ENCODE results near the gene ARHGAP9. TPM values are rescaled to one million over a fixed set of nuclear protein-coding genes. Genes with fewer than 3 reads are reported as not detected.

Gene ARHGAP9
- total RNA-seq, 1 experiment from 2014 or later: 0.52 TPM

GRCh38 chr12:57431654-57432188 is 47.9 kb downstream of the ARHGAP9 start:
- Histone ChIP-seq H3K36me3 (ENCODE audit: insufficient read depth, low read length, poor library complexity, severe bottlenecking) (no peaks in the 10 kb centered on the region), H3K4me1 (ENCODE audit: insufficient read depth, low read length, poor library complexity, severe bottlenecking) (peaks cover 13% of the 10 kb centered on the region), H3K4me3 (ENCODE audit: low read depth, low read length, poor library complexity, severe bottlenecking) (peak overlapping the region; percentile 73), H3K27ac (ENCODE audit: low read depth, low read length, poor library complexity, severe bottlenecking) (peak overlapping the region; percentile 84), H3K27me3 (replicated peaks; ENCODE audit: insufficient read depth, low read depth, low read length, poor library complexity) (no peaks in the 10 kb centered on the region), H3K9me3 (ENCODE audit: low read depth, low read length, poor library complexity, severe bottlenecking) (no peaks in the 10 kb centered on the region)
- BruUV-seq (replicated peaks): no TSS peak
- no peak for TF ChIP-seq CTCF (conservative IDR thresholded peaks at IDR 0.05; ENCODE audit: low read depth, low read length)
- TF ChIP-seq EZH2 (IDR thresholded peaks at IDR 0.05; ENCODE audit: borderline replicate concordance, low read depth, low read length, poor library complexity, severe bottlenecking): no peak
- no peak for DNase-seq (ENCODE audit: low spot score)
- CTCF ChIA-PET: interaction anchor here (1.1 kb wide), 1 partner anchor 27 kb away, joined by 3 read pairs; no protein-coding TSS in a partner anchor
- POLR2A ChIA-PET (ENCODE audit: low non-redundant PET): no interaction called here
- intact Hi-C loops (cut with micrococcal nuclease; ENCODE audit: unreplicated experiment): no loop called here

DNA sequence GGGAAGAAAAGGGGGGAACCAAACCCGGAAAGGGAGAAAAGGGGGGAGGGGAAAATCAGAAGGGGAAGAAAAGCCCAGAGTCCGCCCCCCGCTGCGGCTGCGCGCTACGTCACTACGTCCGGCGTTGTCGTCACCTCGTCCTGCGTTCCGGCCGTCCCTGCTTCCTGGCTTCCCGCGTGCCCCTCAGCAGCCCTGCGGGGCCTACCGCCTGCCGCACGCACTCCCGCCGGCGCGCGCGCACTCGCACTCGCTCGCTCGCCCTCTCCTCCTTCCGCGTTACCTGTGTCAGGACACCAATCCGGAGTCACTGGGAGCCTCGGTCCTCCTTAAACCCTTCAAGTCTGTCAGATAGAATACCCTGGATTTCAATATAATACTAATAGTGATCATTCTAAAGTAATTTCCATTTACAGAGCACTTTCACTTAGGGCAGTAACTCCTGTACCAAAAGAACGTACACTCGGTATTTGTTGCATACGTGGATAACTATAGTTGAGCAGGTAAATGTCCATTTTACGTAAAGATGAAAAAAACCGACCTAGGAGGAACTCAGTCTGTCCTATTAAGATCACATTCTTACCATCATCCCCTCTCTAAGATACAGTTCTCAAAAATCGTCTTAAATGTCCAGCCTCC is 48.6 kb downstream of the ARHGAP9 start, which contains the start of gene R3HDM2:
TSS of gene R3HDM2 (minus strand) at position 113 of the 636 bp plus-strand sequence. CDS start 120,615 bp downstream, outside the sequence.
- TSS peak; percentile 94 for BruUV-seq (replicated peaks)

More for the DNA sequence above, 48.6 kb downstream of the ARHGAP9 start, which contains the start of gene R3HDM2:
- peaks cover 13% of the 10 kb centered on the region for H3K4me1 ChIP-seq (ENCODE audit: insufficient read depth, low read length, poor library complexity, severe bottlenecking)
- no peaks in the 10 kb centered on the region for H3K36me3 ChIP-seq (ENCODE audit: insufficient read depth, low read length, poor library complexity, severe bottlenecking)
- CTCF ChIA-PET: interaction anchor here (0.6 kb wide), 1 partner anchor 11 kb away, joined by 8 read pairs; no protein-coding TSS in a partner anchor
- peak within 1 kb of the TSS; percentile 73 for H3K4me3 ChIP-seq (ENCODE audit: low read depth, low read length, poor library complexity, severe bottlenecking)
- H3K27me3 ChIP-seq (replicated peaks; ENCODE audit: insufficient read depth, low read depth, low read length, poor library complexity): no peaks in the 10 kb centered on the region
- POLR2A ChIA-PET (ENCODE audit: low non-redundant PET): no interaction called here
- peak within 1 kb of the TSS; percentile 84 for H3K27ac ChIP-seq (ENCODE audit: low read depth, low read length, poor library complexity, severe bottlenecking)
- peak; percentile 97 for DNase-seq (ENCODE audit: low spot score)
- TF ChIP-seq EZH2 (IDR thresholded peaks at IDR 0.05; ENCODE audit: borderline replicate concordance, low read depth, low read length, poor library complexity, severe bottlenecking) (no peak), CTCF (conservative IDR thresholded peaks at IDR 0.05; ENCODE audit: low read depth, low read length) (no peak)
- H3K9me3 ChIP-seq (ENCODE audit: low read depth, low read length, poor library complexity, severe bottlenecking): no peaks in the 10 kb centered on the region
- intact Hi-C loops (cut with micrococcal nuclease; ENCODE audit: unreplicated experiment): no loop called here

Measured in A673 (cell line).